Testis (tissue), 2 donors: ENCODE results near the gene C1orf87.

Source experiments
- POLR2A ChIP-seq: fragments of 450-650 bp; IDR thresholded peaks from one replicate; pipeline ENCODE4 v1.6.1; 2017; ENCODE audit warnings: antibody characterized with exemption, mild to moderate bottlenecking, moderate library complexity
- TF ChIP-seq, protein P1 (sequence below), 3 experiments: fragments of 450-650 bp in 2 of 3; fragments of 200-600 bp in 1 of 3; sonication (generic) in 1 of 3; IDR thresholded peaks; one replicate each; pipeline ENCODE4 v1.5.1; 2016 to 2019; ENCODE audit warnings: antibody characterized with exemption in 3 of 3, mild to moderate bottlenecking in 2 of 3, moderate library complexity in 1 of 3

DNA sequence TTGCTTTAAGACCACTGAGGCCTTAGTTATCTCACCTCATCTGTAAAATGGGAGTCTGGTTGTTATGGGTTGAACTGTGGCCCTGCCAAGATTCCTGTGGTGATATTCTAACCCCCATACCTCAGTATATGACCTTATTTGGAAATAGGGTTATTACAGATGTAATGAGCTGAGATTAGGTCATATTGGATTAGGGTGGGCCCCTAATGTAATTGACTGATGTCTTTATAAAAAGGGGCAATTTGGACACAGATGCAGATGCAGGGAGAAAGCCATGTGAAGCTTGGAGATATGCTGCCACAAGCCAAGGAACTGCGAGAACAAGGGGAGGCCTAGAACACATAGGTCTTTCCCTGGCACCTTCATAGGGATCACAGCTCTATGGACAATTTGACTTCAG, 3.9 kb downstream of the C1orf87 start:
- TF ChIP-seq, protein P1, sequence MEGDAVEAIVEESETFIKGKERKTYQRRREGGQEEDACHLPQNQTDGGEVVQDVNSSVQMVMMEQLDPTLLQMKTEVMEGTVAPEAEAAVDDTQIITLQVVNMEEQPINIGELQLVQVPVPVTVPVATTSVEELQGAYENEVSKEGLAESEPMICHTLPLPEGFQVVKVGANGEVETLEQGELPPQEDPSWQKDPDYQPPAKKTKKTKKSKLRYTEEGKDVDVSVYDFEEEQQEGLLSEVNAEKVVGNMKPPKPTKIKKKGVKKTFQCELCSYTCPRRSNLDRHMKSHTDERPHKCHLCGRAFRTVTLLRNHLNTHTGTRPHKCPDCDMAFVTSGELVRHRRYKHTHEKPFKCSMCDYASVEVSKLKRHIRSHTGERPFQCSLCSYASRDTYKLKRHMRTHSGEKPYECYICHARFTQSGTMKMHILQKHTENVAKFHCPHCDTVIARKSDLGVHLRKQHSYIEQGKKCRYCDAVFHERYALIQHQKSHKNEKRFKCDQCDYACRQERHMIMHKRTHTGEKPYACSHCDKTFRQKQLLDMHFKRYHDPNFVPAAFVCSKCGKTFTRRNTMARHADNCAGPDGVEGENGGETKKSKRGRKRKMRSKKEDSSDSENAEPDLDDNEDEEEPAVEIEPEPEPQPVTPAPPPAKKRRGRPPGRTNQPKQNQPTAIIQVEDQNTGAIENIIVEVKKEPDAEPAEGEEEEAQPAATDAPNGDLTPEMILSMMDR (IDR thresholded peaks at IDR 0.05) = no peak
- TF ChIP-seq POLR2A = no peak
